GM19455 (cell line): ENCODE results near the gene FGF12.

ENCODE experiments used
- ATAC-seq: cut with Tn5 transposase; IDR thresholded peaks from one replicate; pipeline ENCODE4 v1.9.1; 2021; ENCODE audit not compliant: unreplicated experiment

FGF12 gene

DNA sequence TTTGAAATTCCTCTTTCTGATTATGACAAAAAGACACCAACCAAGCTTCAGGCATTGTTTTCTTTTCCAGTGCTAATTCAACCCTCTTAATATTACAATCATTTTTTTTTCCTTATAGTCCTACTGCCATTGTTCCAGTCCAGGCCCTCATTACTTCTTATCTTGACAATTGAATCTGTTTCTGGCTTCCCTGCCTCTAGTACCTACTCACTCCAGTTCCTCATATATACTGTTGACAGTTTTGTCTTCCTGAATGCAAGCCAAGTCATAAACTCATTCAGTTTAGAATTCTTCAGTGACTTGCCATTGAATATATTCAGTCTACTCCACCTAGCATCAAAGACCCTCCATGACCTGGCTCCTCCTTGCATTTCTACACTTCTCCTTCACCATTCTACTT, 507.4 kb downstream of the FGF12 start:
- no peak for ATAC-seq

DNA sequence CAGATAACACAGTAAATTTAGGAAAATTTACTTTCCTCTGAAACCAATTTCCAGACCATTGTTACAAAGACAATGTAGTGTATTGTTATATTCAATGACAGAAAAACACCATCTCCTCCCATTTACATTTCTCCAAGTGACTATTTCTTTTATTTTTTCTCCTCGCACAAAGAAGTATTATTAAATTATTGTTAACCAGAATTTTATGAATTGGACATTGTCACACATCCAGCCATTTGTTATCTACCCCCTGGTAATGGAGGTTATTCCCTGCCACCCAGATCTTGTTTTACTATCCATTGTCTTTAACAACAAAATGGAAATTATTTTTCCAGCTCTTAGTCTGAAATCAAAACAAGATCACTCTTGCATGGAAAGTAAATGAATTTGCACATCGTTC, 511.3 kb downstream of the FGF12 start:
- no peak for ATAC-seq

DNA sequence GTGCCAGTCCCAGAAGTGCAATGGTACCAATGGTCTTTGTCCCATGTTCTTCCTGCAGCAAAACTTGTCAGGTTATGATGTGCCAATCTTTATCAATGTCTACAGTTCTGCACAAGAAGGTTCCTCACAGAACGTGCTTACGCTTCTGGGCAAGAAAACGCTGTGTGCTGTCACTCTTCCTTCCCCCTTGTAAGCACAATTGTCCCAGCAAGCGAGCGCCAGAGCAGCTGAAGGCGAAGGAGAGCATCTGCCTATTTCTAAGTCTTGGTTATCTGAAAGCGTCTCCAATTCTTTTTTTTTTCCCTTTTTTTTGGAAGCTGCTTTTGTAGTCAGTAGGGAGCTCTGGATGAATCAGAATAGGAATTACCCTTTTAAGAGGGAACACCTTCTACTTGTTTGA, 514.4 kb downstream of the FGF12 start:
- ATAC-seq = no peak

DNA sequence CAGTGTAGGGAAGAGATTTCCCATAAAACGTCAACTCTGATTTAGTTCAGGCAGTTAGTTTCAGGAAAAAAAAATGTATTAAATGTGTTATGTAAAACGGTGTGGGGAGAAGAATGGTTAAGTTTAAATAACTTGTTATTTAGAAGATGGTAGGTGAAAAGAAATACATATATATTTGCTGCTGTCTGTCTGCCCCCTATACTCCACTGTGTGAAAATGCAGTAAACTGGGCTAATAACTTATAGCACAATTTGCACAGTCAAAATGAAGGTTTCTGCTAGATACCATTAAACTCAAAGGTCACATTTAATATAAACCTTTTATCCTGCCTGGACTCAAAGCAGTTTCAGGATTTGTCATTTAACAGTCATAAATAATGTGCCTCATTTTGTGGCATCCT, 515.0 kb downstream of the FGF12 start:
- ATAC-seq = no peak

GRCh38 chr3:192207651-192208050, 519.7 kb downstream of the FGF12 start:
- no peak for ATAC-seq

DNA sequence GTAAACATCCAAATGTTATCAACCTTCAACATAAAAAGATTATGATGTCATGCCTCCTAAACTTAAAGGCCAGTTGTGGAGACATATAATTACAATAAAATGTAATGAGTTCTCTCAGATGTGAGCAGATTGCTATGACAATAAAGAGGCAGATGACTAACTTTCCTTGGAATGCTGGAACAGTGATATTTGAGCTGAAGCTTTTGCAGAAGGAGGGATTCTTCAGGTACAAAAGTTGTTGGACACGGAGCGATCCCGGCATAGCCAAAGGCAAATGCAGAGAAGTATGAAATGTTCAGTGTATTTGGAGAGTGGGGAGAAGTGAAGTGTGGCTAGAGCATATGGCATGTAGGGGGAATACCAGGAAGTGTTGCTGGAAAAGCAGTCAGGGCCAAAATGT, 520.1 kb downstream of the FGF12 start:
- ATAC-seq = no peak

DNA sequence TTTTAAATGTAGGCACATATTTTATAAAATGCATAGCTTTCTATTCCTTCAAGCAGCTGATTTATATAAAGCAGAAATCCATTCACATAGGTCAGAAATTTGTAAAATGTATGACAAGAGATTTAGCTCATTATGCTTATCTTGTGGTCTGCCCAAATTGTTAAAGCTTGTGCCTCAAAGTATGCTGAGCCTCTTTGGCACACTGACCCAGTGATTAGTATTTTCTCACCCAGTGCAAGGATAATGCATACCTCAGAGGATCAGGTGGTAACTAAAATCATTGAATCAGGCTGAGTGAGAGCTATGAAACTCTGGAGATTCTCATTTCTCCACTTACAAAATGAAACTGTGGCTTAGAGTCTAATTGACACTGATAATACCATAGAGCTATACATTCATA, 533.3 kb downstream of the FGF12 start:
- no peak for ATAC-seq

- ATAC-seq = peak; percentile 83
Observed at GRCh38 chr3:192188218-192188835, 539.0 kb downstream of the FGF12 start.

GRCh38 chr3:192187485-192188051, 539.8 kb downstream of the FGF12 start:
- no peak for ATAC-seq

- ATAC-seq = no peak
Observed at GRCh38 chr3:192186498-192186897, 540.8 kb downstream of the FGF12 start.

DNA sequence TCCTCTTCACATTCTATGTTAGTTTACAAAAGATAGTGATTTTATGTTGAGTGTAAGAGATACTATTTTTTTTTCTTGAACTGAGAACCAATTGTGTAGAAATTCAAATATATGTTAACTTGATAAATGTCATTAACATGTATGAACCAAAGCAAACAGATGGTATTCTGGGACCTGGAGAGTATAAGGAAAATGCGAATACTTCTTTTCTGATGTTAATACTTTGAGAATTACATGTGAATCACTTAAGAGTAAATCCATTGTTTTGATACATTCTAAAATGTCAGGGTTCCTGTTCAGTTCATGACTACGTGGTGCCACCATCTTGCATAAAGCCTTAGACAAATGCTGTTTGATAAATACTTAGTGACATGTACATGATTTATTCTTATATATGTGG, 541.3 kb downstream of the FGF12 start:
- no peak for ATAC-seq

GRCh38 chr3:192183109-192183508, 544.2 kb downstream of the FGF12 start:
- ATAC-seq = no peak

DNA sequence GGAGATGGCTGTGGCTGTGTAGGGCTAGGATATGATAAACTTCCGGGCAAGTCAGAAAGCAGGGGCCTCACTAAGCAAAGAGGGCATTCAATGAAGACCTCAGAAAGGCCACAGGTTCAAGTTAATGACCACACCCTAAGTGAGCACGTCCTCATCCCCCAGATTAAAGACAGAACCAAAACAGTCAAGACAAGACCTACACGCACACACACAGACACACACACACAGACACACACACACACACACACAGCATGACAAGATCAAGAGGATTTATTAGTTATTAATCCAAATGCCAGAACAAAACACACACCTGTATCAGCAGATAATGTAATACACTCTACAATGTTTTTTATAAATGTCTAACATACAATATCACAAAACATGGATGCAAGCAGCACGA, 546.2 kb downstream of the FGF12 start:
- ATAC-seq = no peak

GRCh38 chr3:192177383-192177782, 550.0 kb downstream of the FGF12 start:
- ATAC-seq = no peak

DNA sequence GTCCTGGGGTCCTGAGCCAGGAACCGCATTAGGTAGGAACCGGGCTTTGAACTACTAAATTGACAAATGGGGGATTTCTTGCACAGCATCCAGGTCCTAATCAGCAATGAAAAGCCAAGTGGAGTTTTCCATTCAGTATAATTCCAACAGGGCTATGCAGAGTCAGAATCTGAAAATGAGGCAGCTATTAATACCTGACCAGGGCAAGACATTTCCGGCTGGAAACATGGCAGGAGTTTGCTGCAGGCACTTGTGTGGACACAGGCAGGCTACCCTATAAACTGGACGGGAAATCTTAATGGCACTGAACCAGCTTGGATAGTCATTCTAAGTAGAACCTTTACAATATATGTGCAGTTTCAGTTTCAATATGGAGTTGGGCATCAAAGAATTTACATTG, 553.1 kb downstream of the FGF12 start:
- no peak for ATAC-seq

DNA sequence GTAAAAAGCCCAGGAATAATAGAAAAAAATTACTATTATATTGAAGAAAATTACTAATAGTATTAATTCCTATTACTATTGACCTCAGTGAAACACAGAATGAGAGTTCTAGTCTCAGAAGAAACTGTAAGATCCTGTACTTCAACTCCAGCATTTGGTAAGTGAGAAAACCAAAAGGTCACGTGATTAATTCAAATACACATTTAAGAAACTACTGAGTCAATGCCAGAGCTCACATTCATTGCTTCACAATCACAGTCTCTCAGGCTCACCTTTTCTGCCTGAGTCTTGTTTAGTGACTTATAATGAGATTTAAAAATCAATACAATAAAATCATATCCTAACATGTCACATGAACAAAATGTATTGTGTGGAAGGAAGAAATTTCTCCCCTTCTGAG, 556.1 kb downstream of the FGF12 start:
- ATAC-seq = no peak

DNA sequence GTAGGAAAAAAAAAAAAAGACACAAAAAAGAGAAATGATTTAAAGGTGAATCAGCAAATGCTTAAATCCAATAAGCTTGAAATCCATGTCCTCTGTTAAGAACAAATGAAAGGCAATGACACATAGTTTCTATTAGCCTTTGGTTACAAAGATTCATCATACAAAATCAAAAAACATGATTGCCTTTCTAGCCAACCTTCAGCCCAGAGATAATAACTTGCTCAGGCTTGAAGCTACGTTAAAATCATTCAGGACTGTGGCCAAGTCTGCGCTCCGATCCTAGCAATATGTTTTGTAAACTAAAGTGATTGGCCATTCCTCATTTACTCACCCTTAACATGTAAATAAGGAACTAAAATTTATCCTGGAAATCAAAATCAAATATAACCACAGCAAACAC, 556.7 kb downstream of the FGF12 start:
- no peak for ATAC-seq

DNA sequence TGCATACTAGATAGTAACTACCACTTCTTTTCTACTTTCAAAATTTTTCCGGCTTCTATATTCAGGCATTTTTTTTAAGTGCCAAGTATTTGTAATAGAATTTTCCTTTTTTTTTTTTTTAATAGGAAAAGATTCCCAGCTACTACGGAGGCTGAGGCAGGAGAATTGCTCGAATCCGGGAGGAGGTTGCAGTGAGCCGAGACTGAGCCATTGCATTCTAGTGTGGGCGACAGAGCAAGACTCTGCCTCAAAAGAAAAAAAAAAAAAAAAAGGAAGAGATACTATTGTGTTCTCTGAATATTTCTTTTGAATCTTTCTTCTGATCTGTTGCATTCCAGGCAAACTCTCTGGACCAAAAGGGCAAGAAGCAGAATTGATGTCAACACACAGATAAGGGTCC, 557.3 kb downstream of the FGF12 start:
- ATAC-seq = no peak

- ATAC-seq = no peak
Observed at GRCh38 chr3:192169332-192169915, 557.9 kb downstream of the FGF12 start.

- no peak for ATAC-seq
Observed at GRCh38 chr3:192168202-192168601, 559.1 kb downstream of the FGF12 start.

DNA sequence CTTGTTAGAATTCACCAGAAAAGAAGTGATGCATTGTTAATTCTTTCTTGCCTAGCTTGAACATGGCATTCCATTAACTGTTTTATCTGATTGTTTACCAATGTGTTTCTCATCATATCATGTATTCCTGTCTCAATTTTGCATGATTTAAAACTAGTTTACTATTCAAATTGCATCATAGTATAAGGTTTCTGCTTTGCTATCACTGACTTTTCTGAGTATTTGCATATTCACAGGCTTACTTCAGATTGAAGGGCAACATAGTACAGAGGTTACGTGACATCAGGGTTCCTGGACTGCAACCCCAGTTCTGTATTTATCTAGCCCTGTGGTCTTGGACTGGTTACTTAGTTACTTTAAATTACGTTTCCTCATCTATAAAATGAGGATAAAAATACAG, 561.8 kb downstream of the FGF12 start:
- no peak for ATAC-seq

- ATAC-seq = no peak
Observed at GRCh38 chr3:192161661-192162060, 565.7 kb downstream of the FGF12 start.

DNA sequence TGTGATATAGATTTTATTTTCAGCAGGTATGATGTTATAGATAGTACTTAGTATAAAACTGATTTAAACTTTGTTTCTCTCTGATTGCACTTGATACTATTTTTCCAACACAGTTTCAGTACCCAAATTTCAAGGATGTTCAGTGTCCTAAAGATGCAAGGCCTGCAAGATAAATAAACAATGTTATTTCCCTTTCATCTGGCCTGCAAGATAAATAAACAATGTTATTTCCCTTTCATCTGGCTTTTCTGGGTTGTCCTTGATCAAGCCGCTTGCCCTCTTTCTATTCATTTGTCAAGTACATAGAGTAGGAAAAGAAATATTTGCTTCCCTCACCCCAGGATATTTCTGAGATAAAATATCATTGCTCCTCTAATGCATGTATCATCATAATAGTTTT, 571.0 kb downstream of the FGF12 start:
- ATAC-seq = no peak
